ENCODE measurements around the gene CLCF1.
A peak's percentile ranks its signal among the peaks of the same experiment; 100 is the strongest.

CLCF1 gene

DNA sequence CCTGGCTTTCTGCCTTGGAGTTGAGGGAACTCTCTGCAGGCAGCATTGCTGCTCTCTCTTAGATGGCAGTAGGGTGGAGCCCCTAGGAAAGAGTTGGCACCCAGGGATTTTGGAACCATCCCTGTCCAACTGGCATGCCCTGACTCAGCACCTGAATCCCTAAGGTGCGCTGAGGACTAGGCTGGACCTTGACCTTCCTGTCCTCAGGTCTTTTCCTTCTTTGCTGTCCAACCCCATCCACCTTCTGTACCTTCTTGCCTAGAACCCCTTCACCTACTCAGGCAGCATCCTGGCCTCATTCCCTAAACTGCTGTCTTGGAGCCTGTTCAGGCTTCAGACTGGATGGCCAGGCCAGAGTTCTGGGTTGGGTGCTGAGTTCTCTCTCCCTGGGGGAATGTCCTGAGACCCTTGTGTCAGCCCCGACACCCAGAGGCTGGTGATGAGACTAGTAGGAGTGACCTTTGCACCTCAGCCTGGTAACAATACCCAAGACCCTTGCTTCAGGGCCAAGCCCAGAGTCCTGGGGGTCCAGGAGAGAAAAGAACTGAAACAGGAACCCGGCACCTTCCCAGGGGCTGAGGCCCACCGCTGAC is 17.5 kb downstream of the CLCF1 start:
- DNase-seq: no peak

DNA sequence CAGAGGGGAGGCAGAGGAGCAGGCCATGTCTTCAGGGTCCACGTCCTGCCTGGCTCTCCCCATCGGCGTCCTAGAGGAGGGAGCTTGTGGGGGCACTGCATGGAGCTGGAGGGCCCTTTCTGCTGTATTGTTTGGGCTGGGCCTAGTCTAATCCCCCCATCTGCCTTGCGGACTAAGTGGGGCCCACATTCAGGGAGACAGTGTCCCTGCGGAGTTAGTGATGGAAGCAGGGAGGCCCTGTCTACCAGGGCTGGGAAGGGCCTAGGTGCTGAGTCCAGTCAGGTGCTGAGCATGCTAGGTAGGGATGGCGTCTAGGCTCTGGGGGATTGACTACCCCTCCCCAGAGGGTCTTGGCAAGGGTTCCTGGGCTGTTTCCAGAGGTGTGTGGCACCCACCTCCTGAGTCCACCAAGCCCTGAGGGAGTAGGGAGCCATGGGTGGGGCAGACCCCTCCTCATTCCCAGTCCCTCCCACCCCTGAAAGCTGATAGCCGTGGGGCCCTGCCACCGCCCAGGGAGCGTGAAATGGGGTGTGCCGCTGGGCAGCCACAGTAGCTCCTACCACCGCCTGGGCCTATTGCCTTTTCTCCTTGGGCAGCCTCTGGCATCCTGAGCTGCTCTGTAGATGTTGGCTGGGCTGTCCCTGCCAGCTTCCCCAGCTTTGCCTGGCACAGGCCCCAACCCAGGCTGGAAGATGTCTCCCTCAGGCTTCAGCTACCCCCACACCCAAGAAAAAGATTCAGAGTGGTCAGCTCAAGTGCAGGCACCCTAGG is 18.2 kb downstream of the CLCF1 start:
- DNase-seq: no peak

DNA sequence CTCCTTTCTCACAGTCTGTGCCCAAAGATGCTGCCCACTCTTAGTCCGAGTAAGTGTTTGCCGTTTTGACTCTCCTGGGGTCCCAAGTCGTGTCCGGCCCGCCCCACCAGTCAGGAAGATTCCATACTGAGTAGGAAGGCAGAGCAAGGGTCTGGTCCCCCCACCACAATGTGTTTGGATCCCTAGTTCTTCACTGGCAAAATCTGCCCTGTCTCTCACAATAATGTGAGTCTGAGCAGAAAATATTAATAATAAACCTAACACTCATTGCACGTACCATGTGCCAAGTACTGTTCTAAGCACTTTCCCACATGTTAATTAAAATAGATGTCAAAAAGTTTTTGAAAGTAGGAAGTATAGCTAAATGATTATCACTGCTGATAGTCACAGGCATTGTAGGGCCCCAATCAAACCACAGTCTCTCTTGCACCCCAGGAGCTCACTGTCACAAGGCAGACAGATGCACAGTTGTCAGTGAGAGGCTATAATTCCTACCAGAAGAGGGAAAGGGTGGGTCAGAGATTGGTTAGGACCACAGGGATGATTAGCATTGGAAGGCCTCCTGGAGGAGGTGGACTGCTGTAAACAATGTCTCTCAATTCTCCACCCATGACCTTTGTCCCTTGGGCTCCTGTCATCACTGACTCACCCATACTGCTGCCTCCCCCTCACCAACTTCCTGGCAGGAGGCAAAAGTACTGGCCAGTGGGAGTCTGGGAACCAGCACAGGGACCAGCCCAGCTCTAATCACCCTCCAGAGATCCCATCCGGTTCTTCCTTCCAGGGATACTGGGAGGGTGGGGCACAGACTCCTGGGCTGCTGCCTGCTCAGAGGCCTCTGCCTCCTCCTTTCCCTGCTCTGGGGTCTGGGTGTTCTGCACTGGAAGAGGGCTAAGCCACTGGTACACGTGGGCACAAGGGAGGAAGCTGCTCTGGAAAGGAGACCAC is 19.0 kb downstream of the CLCF1 start:
- DNase-seq: peak; percentile 96

DNA sequence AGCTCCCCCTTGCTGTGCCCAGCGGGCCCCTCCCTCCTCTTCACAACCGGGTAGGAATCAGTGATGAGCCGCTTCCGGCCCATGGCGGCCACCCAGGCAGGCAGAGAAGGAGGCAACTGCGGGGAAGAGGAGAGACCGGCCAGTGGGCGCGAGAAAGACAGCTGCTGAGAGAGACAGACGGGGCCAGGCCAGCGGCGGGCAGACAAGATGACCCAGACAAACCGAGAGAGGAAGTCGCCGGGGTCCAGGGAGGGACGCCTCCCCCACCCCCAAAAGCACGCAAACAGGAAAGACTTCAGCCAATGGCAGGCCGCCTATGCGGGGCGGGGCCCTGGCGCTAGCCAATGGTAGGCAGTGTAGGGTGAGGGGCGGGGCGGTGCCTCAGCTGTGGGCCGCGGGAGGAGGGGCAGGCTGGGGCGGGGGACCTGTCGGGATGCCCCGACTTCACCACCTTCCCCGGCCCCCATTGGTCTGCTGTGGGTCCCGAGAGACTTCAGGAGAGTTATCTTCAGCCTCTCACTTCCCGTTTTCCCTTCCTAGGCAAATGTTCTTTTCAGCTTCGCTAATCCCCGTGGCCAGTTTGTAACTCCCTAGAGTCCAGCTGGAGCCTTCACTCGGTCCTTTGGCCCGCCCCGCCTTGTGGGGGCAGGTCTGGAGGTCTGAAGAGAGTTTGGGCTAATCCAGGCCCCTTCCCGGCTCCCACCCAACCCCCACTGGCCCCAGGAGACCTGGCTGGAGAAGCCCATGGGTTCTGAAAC is 19.9 kb downstream of the CLCF1 start, which contains the start of gene POLD4:
Gene POLD4 (minus strand): TSS at position 230 of the 758 bp plus-strand sequence. CDS start 147 bp downstream, at position 83.
- peak; percentile 96 for DNase-seq

DNA sequence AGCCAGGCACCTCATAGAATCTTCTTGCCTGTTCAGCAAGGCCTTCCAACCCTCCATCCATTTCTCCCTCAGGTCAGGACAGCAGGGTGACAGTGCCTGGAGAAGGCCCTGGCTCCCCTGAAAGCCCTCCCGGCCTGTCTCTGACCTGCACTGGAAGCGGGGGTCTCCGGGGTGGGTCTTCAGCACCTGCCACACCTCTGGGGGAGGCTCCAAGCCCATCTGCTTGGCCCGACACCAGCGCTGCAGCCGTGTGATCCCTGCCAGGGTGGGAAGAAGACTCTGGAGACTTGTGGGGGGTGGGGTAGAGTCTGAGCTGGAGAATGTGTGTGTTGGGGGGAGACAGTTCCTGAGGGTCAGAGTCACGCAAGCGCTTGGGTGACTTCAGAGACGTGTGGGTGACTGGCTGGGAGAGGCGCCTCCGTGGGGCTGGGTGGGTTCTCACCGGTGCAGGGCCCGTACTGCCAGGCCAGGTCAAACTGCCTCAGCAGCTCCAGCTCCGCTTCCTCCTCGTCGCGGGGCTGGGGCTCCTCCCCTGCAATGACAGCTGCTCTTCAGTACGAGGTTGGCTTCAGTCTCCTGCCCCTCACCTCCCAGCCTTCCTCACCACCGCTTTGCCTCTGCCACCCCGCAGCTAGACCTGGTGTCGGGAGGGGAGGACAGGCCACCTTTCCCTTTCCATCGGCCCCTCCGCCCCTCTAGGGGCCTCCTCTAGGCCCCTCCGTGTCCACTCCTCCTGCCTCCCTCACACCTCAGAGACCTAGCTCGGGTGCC is 20.7 kb downstream of the CLCF1 start:
- no peak for DNase-seq

DNA sequence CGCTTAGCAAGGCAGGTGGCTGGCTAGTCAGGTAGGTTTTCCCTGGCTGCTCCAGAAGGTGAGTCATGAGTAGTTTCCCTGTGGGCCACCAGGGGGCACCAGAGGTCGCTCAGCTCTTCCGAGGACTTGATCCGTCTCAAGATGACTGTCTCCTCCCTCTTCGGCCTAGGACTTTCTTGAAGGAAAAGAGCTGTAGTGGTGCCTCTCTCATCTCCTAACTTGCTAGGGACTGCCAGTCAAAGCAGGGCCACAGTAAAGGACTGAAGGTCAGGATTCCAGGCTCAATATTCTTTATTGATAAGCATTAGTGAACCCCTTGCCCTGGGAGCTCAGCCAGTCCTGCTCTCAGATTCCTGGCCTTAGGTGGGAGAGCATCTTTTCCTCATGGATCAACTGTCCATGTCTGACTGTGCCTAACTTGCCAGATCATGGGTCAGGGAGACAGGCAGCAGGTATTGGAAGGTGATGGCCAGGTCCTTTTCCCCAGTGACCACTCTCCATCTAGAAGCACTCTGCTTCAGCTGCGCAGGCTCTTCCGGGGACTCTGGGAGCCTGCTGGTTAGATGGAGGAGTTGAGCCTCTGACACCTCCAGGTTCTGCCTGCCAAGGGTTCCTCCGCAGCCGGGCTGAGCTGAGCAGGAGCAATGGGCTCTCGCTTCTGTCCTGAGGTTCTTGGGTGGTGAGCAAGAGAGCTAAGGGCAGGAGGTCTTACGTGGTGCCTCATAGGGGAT is 22.0 kb downstream of the CLCF1 start:
- DNase-seq: peak; percentile 82

DNA sequence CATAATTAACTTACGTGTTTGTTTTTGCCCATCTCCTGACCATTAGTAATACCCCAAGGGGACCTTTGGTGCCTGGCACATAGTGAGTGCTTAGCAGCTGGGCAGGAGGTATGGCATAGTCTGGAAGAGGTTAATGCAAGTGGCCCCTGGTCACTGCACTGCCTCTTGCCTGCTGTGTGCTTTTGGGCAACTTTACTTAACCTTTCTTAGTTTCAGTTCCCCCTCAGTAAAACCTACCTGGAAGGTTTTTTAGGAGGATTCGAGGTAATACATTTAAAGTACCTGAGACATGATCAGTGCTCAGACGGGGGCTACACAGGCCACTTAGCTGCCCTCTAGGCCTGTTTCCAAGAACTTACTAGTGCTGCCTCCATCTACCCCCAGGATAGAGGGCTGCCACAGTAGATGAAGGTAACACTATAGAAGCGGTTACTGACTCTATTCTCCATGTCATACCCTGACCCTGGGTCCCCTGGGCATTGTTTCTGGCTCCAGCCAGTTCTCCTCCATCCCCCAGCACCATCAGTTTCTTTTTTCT is 23.4 kb downstream of the CLCF1 start:
- DNase-seq: no peak

DNA sequence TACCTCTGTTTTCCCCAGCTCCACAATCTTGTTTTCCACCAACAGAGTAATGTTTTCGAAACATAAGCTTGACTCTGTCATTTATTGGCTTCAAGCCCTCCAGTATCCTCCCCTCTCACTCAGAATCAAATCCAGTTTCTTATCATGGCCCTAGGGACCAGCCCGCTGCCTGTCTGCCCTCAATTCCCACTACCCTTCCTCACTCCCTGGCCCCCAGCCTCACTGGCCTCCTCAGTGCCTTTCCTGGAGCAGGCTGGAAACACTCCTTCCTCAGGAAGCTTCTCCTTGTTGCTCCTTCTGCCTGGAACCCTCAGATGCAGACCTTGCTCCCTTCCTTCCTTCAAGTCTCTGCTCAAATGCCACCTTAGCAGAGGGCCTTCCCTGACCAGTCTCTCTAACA is 23.9 kb downstream of the CLCF1 start:
- DNase-seq: no peak

DNA sequence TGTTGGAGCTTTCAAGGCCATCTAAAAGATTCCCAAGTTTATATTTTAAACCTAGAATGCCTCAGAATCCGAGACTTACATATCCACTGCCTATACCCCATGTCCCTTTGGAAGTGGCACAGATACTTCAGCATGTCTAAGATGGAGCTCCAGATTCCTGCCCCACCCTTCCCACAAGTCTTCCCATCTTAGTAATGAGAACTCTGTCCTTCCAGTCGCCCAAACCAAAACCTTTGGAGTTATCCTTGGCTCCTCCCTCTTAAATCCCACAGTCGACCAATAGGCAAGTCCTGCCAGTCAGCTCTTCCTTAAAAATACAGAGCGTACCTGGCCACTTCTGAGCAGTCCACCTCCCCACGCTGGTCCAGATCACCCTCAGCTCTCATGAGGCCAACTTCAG is 24.4 kb downstream of the CLCF1 start:
- DNase-seq: no peak

DNA sequence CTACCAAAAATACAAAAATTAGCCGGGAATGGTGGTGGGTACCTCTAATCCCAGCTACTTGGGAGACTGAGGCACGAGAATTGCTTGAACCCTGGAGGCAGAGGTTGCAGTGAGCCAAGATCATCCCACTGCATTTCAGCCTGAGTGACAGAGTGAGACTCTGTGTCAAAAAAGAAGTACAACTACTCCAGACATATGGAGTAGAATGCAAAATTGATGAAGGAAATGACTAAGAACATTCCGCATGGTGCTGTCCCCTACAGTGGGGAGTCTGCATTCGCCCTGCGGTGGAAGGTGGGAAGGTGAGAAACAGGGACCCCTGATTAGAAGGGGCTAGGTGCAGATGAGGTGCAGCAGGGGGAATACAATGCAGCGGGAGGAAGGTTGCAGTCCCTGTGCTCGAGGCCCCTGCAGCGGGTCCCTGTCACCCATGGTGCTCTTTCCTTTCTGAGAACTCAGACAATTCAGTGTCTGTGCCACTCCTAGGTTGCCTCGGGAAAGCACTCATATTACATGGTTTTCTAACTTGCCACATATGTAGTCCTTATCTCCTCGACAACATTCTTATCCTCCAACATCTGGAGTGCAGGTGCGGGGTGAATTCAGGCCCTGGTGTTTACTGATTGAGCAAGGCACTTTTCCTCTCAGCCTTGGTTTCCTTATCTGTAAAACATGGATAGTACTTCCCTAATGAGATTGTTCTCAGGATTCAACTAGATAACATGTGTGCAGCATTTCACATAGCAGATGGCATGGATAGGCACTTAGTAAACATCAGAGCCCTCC is 25.2 kb downstream of the CLCF1 start:
- no peak for DNase-seq

DNA sequence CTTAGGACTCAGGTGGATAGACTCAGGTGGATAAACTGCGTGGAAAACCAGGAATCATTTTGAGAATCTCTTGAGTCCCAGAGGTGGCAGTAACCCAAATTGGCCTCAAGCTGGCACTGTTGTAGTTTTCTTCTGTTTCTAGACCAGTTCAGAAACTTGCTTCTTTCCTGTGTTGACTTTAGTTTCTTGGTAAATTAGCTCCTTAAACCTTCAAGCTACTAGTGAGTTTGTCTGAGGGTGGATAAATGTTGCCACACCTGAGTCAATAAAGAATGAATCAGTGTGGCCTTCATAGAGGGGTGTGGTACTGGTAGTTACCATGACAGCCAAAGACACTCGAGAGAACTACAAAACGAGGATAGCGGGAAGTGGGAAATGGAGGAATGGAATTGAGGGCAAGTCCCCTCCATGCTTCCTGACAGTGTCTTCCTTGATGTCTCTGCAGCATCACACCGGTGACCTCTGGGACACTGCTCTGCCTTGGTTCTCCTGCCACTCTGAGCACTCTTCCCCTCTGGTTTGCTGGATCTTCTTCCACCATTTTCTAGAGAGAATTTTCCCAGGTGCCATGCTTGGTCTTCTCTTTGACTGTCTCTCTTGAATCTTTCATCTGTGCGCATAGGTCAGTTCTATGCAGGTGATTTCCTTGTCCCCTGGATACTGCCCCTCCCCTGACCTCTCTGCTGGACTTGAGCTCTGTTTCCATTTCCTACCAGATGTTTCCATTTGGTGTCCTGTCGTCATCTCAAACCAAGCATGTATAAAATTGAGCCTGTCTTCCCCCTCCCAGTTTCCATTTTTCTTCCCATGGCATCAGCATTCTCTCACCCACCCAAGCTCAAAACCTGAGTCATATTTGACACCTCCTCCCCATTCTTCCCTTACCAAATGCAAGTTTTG is 27.2 kb downstream of the CLCF1 start:
- DNase-seq: peak; percentile 59

DNA sequence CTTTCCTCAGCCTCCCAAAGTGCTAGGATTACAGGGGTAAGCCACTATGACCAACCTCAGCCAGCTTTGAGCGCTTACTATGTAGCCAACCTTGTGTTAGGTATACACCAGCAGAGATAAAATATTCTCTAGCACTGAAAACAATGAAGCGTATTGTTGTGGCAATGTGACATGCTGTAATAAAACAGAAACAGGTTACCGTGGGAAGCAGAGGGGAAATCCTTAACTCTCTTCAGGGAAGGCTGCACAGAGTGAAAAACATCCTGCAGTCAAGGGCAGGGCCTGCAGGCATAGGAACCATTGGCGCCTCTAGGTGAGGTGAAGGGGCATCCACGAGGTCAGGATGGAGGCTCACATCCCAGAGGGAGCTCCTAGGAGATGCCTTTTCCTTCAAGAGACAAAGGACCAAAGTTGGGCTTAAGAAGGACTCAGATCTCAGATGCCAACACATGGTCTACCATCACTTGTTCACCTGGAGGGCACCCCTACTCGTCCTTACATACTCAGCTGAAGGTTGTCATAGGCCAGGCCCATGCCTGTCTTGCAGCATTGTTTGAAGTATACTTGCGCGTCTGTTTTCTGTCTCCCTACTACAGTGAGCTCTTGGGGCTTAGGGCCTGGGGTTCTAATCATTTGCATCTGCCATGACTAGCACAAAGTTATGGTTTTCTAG is 28.0 kb downstream of the CLCF1 start:
- no peak for DNase-seq

DNA sequence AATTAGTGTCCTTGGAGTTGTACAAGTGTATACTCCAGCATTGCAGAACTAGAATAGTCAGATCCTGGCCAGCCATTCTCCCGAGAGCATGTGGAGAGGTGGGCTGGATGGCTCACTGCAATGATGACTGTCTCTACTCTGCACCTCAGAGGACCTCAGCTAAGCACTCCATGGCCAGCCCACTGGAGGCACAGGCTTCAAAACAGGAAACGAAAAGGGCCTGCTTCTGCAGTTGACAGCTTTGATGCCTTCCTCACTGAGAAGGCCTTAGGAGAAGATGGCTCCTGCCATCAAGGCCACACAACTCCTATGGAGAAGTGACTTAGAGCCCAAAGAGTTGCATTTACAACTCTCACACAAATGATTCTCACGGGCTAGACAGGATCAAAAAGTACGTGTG is 29.1 kb downstream of the CLCF1 start:
- no peak for DNase-seq

DNA sequence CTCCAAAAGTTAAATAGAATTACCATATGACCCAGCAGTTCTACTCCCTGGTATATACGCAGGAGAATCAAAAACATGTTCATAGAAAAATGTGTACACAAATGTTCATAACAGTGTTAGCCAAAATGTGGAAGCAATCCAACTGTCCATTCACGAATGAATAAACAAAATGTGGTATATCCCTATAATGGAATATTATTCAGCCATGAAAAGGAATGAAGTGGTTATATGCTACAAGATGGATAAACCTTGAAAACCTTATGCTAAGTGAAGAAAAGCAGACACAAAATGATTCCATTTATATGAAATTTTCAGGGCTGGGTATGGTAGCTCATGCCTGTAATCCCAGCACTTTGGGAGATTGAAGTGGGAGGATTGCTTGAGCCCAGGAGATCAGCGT is 36.1 kb downstream of the CLCF1 start:
- DNase-seq: no peak

DNA sequence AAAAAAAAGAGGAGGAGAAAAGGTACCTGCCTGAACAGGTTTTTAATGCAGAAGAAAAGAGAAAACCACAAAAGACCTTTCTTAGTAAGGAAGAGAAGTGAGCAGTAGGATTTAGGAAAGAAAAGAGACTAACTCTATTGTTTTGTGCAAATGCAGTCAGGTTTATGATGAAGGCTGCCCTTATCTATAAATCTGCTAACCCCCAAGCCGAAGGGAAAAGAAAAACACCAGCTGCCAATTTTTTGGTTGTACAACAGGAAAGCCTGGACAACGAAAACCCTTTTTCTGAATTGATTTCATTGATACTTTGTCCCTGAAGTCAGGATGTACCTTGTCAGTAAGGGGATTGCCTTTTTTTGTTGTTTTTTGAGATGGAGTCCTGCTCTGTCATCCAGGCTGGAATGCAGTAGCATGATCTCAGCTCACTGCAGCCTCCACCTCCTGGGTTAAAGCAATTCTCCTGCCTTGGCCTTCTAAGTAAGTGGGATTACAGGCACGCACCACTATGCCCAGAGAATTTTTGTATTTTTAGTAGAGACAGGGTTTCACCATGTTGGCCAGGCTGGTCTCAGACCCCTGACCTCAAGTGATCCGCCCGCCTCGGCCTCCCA is 41.2 kb downstream of the CLCF1 start:
- no peak for DNase-seq

DNA sequence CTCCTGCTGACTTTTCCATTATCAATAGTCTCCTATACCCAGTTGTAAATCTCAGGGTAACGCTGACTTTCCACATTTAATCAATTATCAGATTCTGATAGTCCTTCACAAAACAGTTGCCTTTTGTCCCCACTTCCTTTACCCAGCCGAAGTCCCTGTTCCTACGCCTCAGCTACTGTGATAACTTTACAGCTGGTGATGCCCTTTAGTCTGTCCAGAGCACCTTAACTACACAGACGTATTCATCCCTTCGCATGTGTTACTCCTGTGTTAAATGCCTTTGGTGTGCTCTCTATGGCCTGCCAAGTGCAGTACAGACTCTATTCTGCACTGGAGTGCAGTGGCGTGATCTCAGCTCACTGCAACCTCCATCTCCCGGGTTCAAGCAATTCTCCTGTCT is 49.9 kb downstream of the CLCF1 start:
- DNase-seq: no peak

DNA sequence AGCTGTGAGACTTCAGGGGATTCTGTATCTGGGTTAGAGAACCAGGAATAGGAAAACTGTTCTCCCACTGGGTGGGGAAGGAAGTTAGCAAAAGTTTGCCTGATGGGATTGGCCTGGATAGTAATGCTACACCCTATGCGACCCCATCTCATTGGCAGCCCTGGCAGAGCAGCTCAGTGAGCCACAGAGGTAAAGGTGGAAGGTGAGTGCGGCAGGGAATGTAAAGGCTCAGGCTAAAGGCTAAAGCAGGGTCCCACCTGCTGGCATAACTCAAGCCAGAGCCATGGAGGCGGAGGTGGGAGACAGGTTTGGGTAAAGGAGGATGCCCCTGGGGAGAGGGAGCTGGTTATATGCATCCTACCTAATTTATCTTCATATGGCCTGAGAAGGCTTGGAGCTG is 51.3 kb downstream of the CLCF1 start:
- DNase-seq: no peak

DNA sequence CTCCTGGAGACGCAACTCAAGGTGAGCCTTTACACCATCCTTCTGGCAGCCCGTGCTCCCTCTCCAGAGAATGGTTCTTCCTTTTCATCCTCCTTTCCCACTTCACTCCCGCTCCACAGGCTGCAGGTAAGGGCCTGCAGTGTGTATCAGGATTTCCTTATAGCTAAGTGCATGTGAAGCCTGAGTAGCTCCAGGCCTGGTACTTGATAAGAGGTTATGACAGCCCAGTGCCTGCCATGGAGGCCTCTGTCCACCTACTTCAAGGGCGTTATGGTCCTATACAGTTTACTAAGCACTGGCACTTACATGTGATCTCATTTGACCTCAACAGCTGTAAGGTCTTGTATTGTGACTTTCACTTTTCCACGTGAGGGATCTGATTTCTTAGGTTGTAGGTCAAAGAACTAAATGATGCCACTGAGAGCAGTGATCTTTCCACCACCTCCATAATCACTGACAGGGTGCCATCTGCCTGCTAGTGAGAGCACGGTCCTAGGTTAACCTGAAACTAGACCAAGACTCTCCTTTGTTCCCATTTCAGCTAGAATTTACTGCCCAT is 52.0 kb downstream of the CLCF1 start:
- no peak for DNase-seq

All from kidney glomerular epithelial cell (primary cell).